Natural killer cell (primary cell): Measurements from ENCODE around the gene MARK1. TPM values are rescaled to one million over a fixed set of nuclear protein-coding genes. Genes with fewer than 3 reads are reported as not detected.

Source experiments
- ATAC-seq, 3 donors: fragments of 150-1000 bp in 2 of 3; fragments of 200-7000 bp in 1 of 3; cut with Tn5 transposase; 1 replicate in 1 of 3; 2 replicates in 2 of 3; pipeline ENCODE4 v1.10.0; 2021; ENCODE audit warnings: mild to moderate bottlenecking in 2 of 3, moderate library complexity in 2 of 3
- DNase-seq, 2 donors: peaks; one replicate each; pipeline versions ENCODE4 v3.0.0 to v3.0.0-alpha.2; 2013 to 2021; ENCODE audit warnings: mixed read lengths in 1 of 2
- H3K27ac ChIP-seq: one replicate; pipeline ENCODE4 v1.5.1; 2013; ENCODE audit warnings: mild to moderate bottlenecking, low read length
- H3K27me3 ChIP-seq: one replicate; pipeline ENCODE4 v1.6.1; 2013; ENCODE audit warnings: low read length; ENCODE audit not compliant: control insufficient read depth, insufficient read depth
- H3K36me3 ChIP-seq: one replicate; pipeline ENCODE4 v1.6.1; 2013; ENCODE audit warnings: low read length; ENCODE audit not compliant: control insufficient read depth, insufficient read depth
- H3K4me1 ChIP-seq: one replicate; pipeline ENCODE4 v1.6.1; 2013; ENCODE audit warnings: low read length; ENCODE audit not compliant: control insufficient read depth, insufficient read depth
- H3K4me3 ChIP-seq: one replicate; pipeline ENCODE4 v1.5.1; 2013; ENCODE audit warnings: low read length
- H3K9me3 ChIP-seq: one replicate; pipeline ENCODE4 v1.6.1; 2013; ENCODE audit warnings: low read length; ENCODE audit not compliant: control insufficient read depth, insufficient read depth
- H3K27ac Mint-ChIP-seq, 2 donors: one replicate each; pipeline ENCODE4 v1.8.0; 2022; ENCODE audit warnings: mild to moderate bottlenecking in 2 of 2, mixed read lengths in 2 of 2, moderate library complexity in 1 of 2
- H3K27me3 Mint-ChIP-seq, 2 donors: one replicate each; pipeline ENCODE4 v1.8.0; 2022; ENCODE audit warnings: low read depth in 2 of 2, mixed read lengths in 2 of 2
- H3K36me3 Mint-ChIP-seq: one replicate; pipeline ENCODE4 v1.8.0; 2022; ENCODE audit warnings: mixed read lengths
- H3K4me1 Mint-ChIP-seq, 2 donors: one replicate each; pipeline ENCODE4 v1.8.0; 2022; ENCODE audit warnings: mixed read lengths in 2 of 2
- H3K4me3 Mint-ChIP-seq: one replicate; pipeline ENCODE4 v1.8.0; 2022; ENCODE audit warnings: mild to moderate bottlenecking, moderate library complexity, mixed read lengths
- H3K9me3 Mint-ChIP-seq, 2 donors: one replicate each; pipeline ENCODE4 v1.8.0; 2022; ENCODE audit warnings: mixed read lengths in 2 of 2
- CTCF ChIP-seq: fragments of 200-600 bp; IDR thresholded peaks from one replicate; pipeline ENCODE4 v1.8.0; 2022; ENCODE audit warnings: antibody characterized with exemption
- WGBS: methylation state at CpG from one replicate; pipeline ENCODE4 v1.1.7; 2013; ENCODE audit warnings: missing lambda C conversion rate; ENCODE audit not compliant: insufficient coverage; 5-methylcytosine and 5-hydroxymethylcytosine counted together
- intact Hi-C: fragments of 100-400 bp; cut with micrococcal nuclease; formaldehyde crosslinking; loops from one replicate; pipeline ENCODE4 v1.14.2; 2022
- total RNA-seq, 4 donors: library from RNA; stranded (reverse); fragments of 120-200 nt in 1 of 4; gene quantifications; one replicate each; pipeline versions ENCODE4 v1.2.3 to v1.2.4, GENCODE V29; 2013 to 2022

The MARK1 gene
- total RNA-seq, 3 donors from 2014 or later (not counting 1 experiment from before 2014, with no cell fraction given) = 0.13 TPM; not detected in 2

GRCh38 chr1:220556641-220557040 lies 28.7 kb downstream of the MARK1 start:
- Mint-ChIP-seq H3K4me3 (no peak overlapping the region), H3K36me3 (no peaks in the 10 kb centered on the region), H3K9me3 (peaks cover 0 to 2% of the 10 kb centered on the region in 2 donors), H3K27me3 (no peaks in the 10 kb centered on the region), H3K27ac (no peak overlapping the region), H3K4me1 (no peaks in the 10 kb centered on the region)
- ATAC-seq = no peak
- no peak for TF ChIP-seq CTCF
- Histone ChIP-seq H3K9me3 (no peaks in the 10 kb centered on the region), H3K27ac (no peak overlapping the region), H3K27me3 (no peaks in the 10 kb centered on the region), H3K36me3 (no peaks in the 10 kb centered on the region), H3K4me3 (no peak overlapping the region), H3K4me1 (no peaks in the 10 kb centered on the region)
- intact Hi-C loops = no loop called here
- DNase-seq = no peak

- no CpG with 5 or more reads among the region's 1 CpG for WGBS
- H3K36me3 Mint-ChIP-seq = no peaks in the 10 kb centered on the region
Observed at GRCh38 chr1:220563564-220563963, 35.6 kb downstream of the MARK1 start.

GRCh38 chr1:220564216-220564615 lies 36.3 kb downstream of the MARK1 start:
- Mint-ChIP-seq H3K4me3 (no peak overlapping the region), H3K27me3 (peaks cover 3 to 8% of the 10 kb centered on the region in 2 donors), H3K36me3 (no peaks in the 10 kb centered on the region), H3K4me1 (no peaks in the 10 kb centered on the region), H3K27ac (no peak overlapping the region), H3K9me3 (no peaks in the 10 kb centered on the region)
- no peak for TF ChIP-seq CTCF
- DNase-seq (no peak), ATAC-seq (no peak)
- intact Hi-C loops = no loop called here
- H3K9me3 ChIP-seq = no peaks in the 10 kb centered on the region
- H3K36me3 ChIP-seq = no peaks in the 10 kb centered on the region
- H3K27ac ChIP-seq = no peak overlapping the region
- H3K4me1 ChIP-seq = no peaks in the 10 kb centered on the region
- no peak overlapping the region for H3K4me3 ChIP-seq
- H3K27me3 ChIP-seq = no peaks in the 10 kb centered on the region
- WGBS = 76% methylated on average over 1 of the region's 3 CpGs

More at GRCh38 chr1:220563564-220563963, 35.6 kb downstream of the MARK1 start:
- no peak overlapping the region for H3K27ac Mint-ChIP-seq
- peaks cover 3 to 8% of the 10 kb centered on the region in 2 donors for H3K27me3 Mint-ChIP-seq
- no peaks in the 10 kb centered on the region for H3K4me1 Mint-ChIP-seq
- no peaks in the 10 kb centered on the region for H3K9me3 Mint-ChIP-seq
- intact Hi-C loops = no loop called here
- H3K36me3 ChIP-seq = no peaks in the 10 kb centered on the region
- no peak for TF ChIP-seq CTCF
- H3K9me3 ChIP-seq = no peaks in the 10 kb centered on the region
- no peak overlapping the region for H3K4me3 ChIP-seq
- H3K4me1 ChIP-seq = no peaks in the 10 kb centered on the region
- ATAC-seq = no peak
- DNase-seq = no peak
- H3K27ac ChIP-seq = no peak overlapping the region
- H3K4me3 Mint-ChIP-seq = no peak overlapping the region
- no peaks in the 10 kb centered on the region for H3K27me3 ChIP-seq

GRCh38 chr1:220565670-220566069 lies 37.7 kb downstream of the MARK1 start:
- no peak for TF ChIP-seq CTCF
- no peak overlapping the region for H3K4me3 ChIP-seq
- no peaks in the 10 kb centered on the region for H3K36me3 ChIP-seq
- Mint-ChIP-seq H3K27me3 (peaks cover 3 to 8% of the 10 kb centered on the region in 2 donors), H3K4me1 (no peaks in the 10 kb centered on the region), H3K27ac (no peak overlapping the region), H3K4me3 (no peak overlapping the region), H3K36me3 (no peaks in the 10 kb centered on the region), H3K9me3 (no peaks in the 10 kb centered on the region)
- intact Hi-C loops = no loop called here
- DNase-seq = no peak
- no peaks in the 10 kb centered on the region for H3K27me3 ChIP-seq
- no peak overlapping the region for H3K27ac ChIP-seq
- no peaks in the 10 kb centered on the region for H3K9me3 ChIP-seq
- H3K4me1 ChIP-seq = no peaks in the 10 kb centered on the region
- no peak for ATAC-seq
